Kidney epithelial cell (primary cell): Measurements from ENCODE around the gene FADS2. TPM values are rescaled to one million over a fixed set of nuclear protein-coding genes. Genes with fewer than 3 reads are reported as not detected.

Experiments used
- DNase-seq: peaks from one replicate; pipeline ENCODE4 v3.0.0-alpha.2; 2010; ENCODE audit warnings: low read depth
- H3K27me3 ChIP-seq: 2 replicates; pipeline ENCODE4 v1.6.0; 2011; ENCODE audit warnings: low read length; ENCODE audit not compliant: control insufficient read depth, insufficient read depth
- H3K36me3 ChIP-seq: 2 replicates; pipeline ENCODE4 v1.5.1; 2011; ENCODE audit warnings: low read length; ENCODE audit not compliant: control insufficient read depth, insufficient read depth
- H3K4me3 ChIP-seq: 2 replicates; pipeline ENCODE4 v1.5.1; 2011; ENCODE audit warnings: low read depth, mild to moderate bottlenecking, control low read depth, low read length
- CTCF ChIP-seq: IDR thresholded peaks from 2 replicates; pipeline ENCODE4 v1.5.1; 2011; ENCODE audit warnings: mild to moderate bottlenecking, moderate library complexity, low read length, control low read depth, inconsistent platforms; ENCODE audit not compliant: insufficient read depth, poor library complexity, severe bottlenecking
- total RNA-seq: library from RNA; depleted of rRNA; stranded (reverse); fragments of >200 nt; gene quantifications from 2 replicates; pipeline ENCODE4 v1.2.3, GENCODE V29; 2015

The FADS2 gene
- total RNA-seq, 1 donor from 2014 or later, result 235 TPM

DNA sequence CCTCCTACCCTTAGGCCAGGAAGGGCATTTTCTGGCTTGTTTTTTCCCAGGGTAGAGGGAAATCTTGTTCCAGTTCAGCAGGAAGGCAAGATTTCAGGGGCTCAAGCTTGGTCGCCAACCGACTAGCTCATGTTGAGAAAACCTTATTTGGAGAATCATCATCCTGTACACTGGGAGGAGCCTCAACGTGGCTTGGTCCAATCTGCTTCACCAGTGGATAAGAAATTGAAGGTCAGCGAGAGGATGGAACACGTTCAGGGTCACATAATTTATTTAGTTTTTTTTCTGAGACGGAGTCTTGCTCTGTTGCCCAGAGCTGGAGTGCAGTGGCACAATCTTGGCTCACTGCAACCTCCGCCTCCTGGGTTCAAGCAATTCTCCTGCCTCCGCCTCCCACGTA is 20.5 kb downstream of the FADS2 start:
- Histone ChIP-seq H3K36me3 (peaks cover 10% of the 10 kb centered on the region), H3K27me3 (no peaks in the 10 kb centered on the region), H3K4me3 (no peak overlapping the region)
- no peak for TF ChIP-seq CTCF
- no peak for DNase-seq

- H3K36me3 ChIP-seq, result peaks cover 12% of the 10 kb centered on the region
- no peak for DNase-seq
- no peak overlapping the region for H3K4me3 ChIP-seq
- no peak for TF ChIP-seq CTCF
- H3K27me3 ChIP-seq, result no peaks in the 10 kb centered on the region
Observed at GRCh38 chr11:61850687-61851086, 22.6 kb downstream of the FADS2 start.

DNA sequence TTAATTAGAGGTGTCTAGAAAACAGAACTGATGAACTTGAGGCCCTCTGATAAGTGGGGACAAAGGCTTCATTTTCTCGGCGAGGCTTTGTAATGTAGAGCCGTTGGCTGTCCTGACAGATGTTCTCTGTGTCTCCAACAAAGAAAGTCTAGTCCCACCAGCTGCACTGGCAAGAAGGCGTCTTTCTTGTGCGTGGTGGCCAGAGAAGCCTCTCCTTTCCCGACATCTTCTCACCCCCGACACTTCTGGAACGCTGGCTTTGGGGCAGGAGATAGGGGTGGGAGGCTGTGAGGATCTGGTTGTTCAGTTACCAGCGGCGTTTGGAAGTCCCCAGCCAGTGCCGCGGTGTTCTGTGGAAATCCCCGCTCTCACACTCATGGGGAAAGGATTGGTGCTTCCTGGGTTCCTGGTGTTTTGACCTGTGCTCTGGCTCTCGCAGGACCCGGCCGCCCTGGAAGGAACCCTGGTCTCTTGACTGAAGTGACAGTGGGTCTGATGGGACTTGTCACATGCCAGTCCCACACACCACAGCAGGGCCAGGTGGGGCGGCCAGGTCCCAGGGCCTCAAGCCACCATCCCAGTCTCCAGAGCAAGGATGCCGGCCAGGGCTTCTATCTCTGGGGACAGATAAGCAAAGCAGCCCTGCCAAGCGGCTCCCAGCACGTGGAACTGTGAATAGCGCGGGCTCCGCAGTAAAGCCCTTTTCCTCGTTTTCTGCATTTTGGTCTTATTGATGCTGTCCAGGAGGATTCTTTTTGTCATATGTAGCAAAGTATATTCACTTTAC is 23.2 kb downstream of the FADS2 start:
- Histone ChIP-seq H3K4me3 (no peak overlapping the region), H3K27me3 (no peaks in the 10 kb centered on the region), H3K36me3 (peaks cover 12% of the 10 kb centered on the region)
- TF ChIP-seq CTCF, result no peak
- DNase-seq, result no peak

DNA sequence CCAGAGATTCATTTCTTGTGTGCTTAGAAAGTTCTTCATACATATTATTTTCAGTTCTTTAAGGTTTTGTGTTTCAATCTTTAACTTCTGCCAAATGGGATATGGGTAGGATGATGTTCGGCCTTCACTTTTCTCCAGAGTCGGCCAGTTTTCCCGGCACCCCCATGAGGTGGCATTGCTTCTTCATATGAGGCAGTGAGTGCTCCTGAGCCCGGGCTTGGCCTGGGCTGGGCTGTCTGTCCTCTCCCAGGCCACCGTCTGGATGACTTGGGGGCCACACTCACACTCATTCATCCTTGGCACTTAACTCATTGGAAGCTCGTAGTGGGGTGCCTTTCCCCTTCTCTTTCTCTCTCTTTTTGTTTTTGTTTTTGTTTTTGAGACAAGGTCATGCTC is 23.8 kb downstream of the FADS2 start:
- peaks cover 12% of the 10 kb centered on the region for H3K36me3 ChIP-seq
- no peaks in the 10 kb centered on the region for H3K27me3 ChIP-seq
- no peak overlapping the region for H3K4me3 ChIP-seq
- no peak for DNase-seq
- TF ChIP-seq CTCF, result no peak

GRCh38 chr11:61853698-61854169 is 25.6 kb downstream of the FADS2 start:
- Histone ChIP-seq H3K36me3 (peaks cover 3% of the 10 kb centered on the region), H3K27me3 (no peaks in the 10 kb centered on the region), H3K4me3 (no peak overlapping the region)
- TF ChIP-seq CTCF, result no peak
- DNase-seq, result no peak
